NB4 (cell line): Measurements from ENCODE around the gene FANCB.

Source experiments
- CTCF ChIP-seq: IDR thresholded peaks from one replicate; pipeline ENCODE4 v1.5.1; 2012; ENCODE audit warnings: low read depth, low read length
- POLR2A ChIP-seq: IDR thresholded peaks from 2 replicates; pipeline ENCODE4 v1.6.1; 2011; ENCODE audit warnings: mild to moderate bottlenecking; ENCODE audit not compliant: insufficient read length; ENCODE audit errors: extremely low read depth
- TF ChIP-seq, protein P1 (sequence below): IDR thresholded peaks from 2 replicates; pipeline ENCODE4 v1.6.1; 2011; ENCODE audit warnings: low read depth, low read length

DNA sequence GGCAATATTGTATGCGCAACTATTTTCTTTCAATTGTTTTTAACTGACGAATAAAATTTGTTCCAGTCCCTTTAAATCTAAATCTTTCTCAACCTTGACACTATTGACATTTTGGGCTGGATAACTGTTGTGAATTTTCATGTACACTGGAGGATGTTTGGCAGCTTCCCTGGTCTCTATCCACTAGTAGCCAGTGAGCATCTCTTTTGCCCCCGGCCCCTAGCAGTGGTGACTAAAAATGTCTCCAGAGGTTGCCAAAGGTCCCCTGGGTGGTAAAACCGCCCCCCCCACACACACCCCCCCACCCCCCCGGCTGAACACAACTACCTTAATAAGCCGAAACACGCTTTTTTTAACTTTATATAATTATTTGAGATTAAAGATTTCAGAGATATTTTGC is 514 bp downstream of the FANCB start:
- TF ChIP-seq CTCF (no peak), POLR2A (no peak)
- TF ChIP-seq, protein P1, sequence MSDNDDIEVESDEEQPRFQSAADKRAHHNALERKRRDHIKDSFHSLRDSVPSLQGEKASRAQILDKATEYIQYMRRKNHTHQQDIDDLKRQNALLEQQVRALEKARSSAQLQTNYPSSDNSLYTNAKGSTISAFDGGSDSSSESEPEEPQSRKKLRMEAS = no peak
